Choroid plexus epithelial cell (primary cell): ENCODE data around the gene SELENOO.
"Not testable (repeated sequence)": the region's sequence is repeated elsewhere in the genome, so short reads cannot be mapped to it uniquely, and the experiment has no call there.

Experiments used
- DNase-seq: peaks from one replicate; pipeline ENCODE4 v3.0.0-alpha.2; 2010; ENCODE audit warnings: low read depth
- H3K4me3 ChIP-seq: 2 replicates; pipeline ENCODE4 v1.5.1; 2011; ENCODE audit warnings: low read depth, mild to moderate bottlenecking, control low read depth, low read length, moderate library complexity
- CTCF ChIP-seq: conservative IDR thresholded peaks from 2 replicates; pipeline ENCODE4 v1.5.1; 2011; ENCODE audit warnings: low read depth, mild to moderate bottlenecking, control low read depth, inconsistent platforms, low read length, moderate library complexity

The SELENOO gene

GRCh38 chr22:50160947-50161346 lies 39.9 kb upstream of the SELENOO start:
- no peak for DNase-seq
- no peak overlapping the region for H3K4me3 ChIP-seq
- TF ChIP-seq CTCF: no peak

GRCh38 chr22:50161508-50162390 lies 39.1 kb upstream of the SELENOO start:
- TF ChIP-seq CTCF: no peak

GRCh38 chr22:50162391-50162956 lies 38.3 kb upstream of the SELENOO start:
- no peak for TF ChIP-seq CTCF
- no peak for DNase-seq
- no peak overlapping the region for H3K4me3 ChIP-seq

More at GRCh38 chr22:50161508-50162390, 39.1 kb upstream of the SELENOO start:
- no peak for DNase-seq
- no peak overlapping the region for H3K4me3 ChIP-seq

GRCh38 chr22:50165436-50166123 lies 35.2 kb upstream of the SELENOO start:
- TF ChIP-seq CTCF: no peak
- H3K4me3 ChIP-seq: no peak overlapping the region
- DNase-seq: no peak

- H3K4me3 ChIP-seq: no peak overlapping the region
- TF ChIP-seq CTCF: no peak
- no peak for DNase-seq
Observed at GRCh38 chr22:50167689-50168489, 32.9 kb upstream of the SELENOO start.

- H3K4me3 ChIP-seq, DNase-seq: not testable (repeated sequence)
Observed at GRCh38 chr22:50168490-50169180, 32.2 kb upstream of the SELENOO start.
